Measurements from ENCODE around the gene SRPRA.

GRCh38 chr11:126231725-126232459 is 36.8 kb downstream of the SRPRA start:
- TF ChIP-seq ZSCAN29 (IDR thresholded peaks at IDR 0.05) = no peak
- TF ChIP-seq, protein P1, sequence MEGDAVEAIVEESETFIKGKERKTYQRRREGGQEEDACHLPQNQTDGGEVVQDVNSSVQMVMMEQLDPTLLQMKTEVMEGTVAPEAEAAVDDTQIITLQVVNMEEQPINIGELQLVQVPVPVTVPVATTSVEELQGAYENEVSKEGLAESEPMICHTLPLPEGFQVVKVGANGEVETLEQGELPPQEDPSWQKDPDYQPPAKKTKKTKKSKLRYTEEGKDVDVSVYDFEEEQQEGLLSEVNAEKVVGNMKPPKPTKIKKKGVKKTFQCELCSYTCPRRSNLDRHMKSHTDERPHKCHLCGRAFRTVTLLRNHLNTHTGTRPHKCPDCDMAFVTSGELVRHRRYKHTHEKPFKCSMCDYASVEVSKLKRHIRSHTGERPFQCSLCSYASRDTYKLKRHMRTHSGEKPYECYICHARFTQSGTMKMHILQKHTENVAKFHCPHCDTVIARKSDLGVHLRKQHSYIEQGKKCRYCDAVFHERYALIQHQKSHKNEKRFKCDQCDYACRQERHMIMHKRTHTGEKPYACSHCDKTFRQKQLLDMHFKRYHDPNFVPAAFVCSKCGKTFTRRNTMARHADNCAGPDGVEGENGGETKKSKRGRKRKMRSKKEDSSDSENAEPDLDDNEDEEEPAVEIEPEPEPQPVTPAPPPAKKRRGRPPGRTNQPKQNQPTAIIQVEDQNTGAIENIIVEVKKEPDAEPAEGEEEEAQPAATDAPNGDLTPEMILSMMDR (IDR thresholded peaks at IDR 0.05 in 2 of 3, conservative IDR thresholded peaks at IDR 0.05 in 1 of 3; ENCODE audit: control insufficient read depth in 2 of 3, extremely low read depth in 1 of 3, insufficient read depth in 1 of 3, low read depth in 3 of 3, low read length in 3 of 3) = no peak
- TF ChIP-seq PAX5 (IDR thresholded peaks at IDR 0.05; ENCODE audit: borderline replicate concordance, low read depth, low read length) = no peak
- no peak for TF ChIP-seq CHD2 (IDR thresholded peaks at IDR 0.05; ENCODE audit: borderline replicate concordance, low read depth, low read length)
- no peak for TF ChIP-seq SP1 (IDR thresholded peaks at IDR 0.05; ENCODE audit: low read depth, low read length)
- no peak for TF ChIP-seq RAD51 (IDR thresholded peaks at IDR 0.05)
- no peak for TF ChIP-seq MXI1 (IDR thresholded peaks at IDR 0.05; ENCODE audit: low read depth, low read length)
- no peak for TF ChIP-seq MAX (IDR thresholded peaks at IDR 0.05; ENCODE audit: low read depth, low read length)
- no peak for TF ChIP-seq MTA3 (IDR thresholded peaks at IDR 0.05; ENCODE audit: borderline replicate concordance, low read length)
- TF ChIP-seq EP300 (IDR thresholded peaks at IDR 0.05; ENCODE audit: borderline replicate concordance in 1 of 2, control insufficient read depth in 1 of 2, low read depth in 2 of 2, low read length in 2 of 2) = no peak

Measured in GM12878 (cell line).